Dedifferentiated amniotic fluid mesenchymal stem cell (primary cell): ENCODE results near the gene PTPN21.

Experiments
- DNase-seq: peaks from one replicate; pipeline ENCODE4 v3.0.0-alpha.2; 2016; ENCODE audit errors: extremely low spot score

Gene PTPN21

GRCh38 chr14:88554457-88555286 lies at the start of gene PTPN21:
Gene PTPN21 (minus strand): TSS chr14:88555007. CDS start chr14:88550417, 4,590 bp downstream.
- peak; percentile 56 for DNase-seq

- DNase-seq = no peak
Measured at GRCh38 chr14:88604212-88604611, 49.4 kb upstream of the PTPN21 start.

- DNase-seq = no peak
Measured at GRCh38 chr14:88599761-88600439, 45.1 kb upstream of the PTPN21 start.

GRCh38 chr14:88599326-88599725 lies 44.5 kb upstream of the PTPN21 start:
- no peak for DNase-seq

DNA sequence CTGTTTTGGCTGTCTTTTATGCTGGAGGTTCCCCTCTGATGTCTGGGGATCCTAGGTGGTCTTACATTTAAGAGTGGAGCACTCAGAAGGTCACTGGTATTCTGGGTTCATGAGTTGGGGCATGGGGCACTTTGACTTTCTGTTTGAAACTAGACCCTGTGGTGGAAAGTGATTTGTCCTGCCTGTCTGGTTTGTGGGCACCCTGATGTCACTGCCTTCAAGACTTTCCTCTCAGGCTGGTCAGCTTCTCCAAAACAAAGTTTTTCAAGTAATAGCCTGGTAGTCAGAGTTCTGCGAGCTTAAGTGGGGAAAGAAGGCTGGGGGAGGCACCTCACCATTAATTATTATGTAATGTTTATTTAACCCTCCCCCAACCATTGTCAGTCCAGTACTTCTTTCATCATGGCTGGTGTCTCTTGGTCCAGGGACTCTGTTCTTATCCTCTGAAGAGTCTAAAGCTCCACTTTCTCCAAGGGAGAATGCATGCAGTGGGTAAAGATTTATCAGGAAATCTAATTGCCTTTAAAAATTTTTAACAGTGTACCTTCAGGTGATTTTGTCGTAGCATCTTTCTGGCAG lies 43.4 kb upstream of the PTPN21 start:
- no peak for DNase-seq

GRCh38 chr14:88597601-88598000 lies 42.8 kb upstream of the PTPN21 start:
- no peak for DNase-seq

DNA sequence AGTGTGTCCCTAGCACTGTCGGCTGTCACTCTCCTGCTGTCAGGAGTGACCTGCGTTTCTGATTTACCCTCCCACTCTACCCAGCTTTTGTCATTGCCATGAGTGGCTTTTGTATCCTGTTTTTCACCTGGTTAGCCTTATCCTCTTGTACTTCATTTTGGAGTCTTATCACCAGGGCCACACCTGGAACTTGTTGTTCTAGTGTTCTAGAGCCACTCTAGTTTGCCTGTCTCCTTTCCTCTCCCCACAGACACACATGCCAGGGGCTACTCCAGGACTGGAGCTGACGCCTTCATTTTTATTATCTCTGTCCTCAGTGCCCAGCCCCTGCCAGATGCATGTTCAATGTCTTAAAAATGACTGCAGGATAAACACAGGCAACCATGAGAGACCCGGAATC lies 42.2 kb upstream of the PTPN21 start:
- DNase-seq = no peak

DNA sequence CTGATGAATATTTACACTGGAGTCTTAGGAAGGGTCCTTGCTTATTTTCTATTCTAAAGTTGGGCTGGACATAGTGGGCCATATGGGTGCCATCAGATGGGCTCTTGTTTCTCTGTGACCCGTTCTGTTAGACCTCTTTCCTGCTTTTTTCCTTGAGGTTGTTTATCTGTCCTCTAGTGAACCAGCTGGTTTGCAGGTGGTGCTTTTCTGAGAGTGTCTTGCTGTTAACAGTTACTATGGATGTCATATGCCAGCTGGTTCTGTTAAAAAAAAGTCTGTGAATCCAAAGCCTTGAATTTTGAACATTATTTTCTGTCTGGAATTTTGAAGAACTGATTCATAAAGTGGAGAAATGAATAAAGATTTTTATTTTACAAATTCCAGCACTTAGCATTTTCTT lies 37.2 kb upstream of the PTPN21 start:
- DNase-seq = no peak

- no peak for DNase-seq
Measured at GRCh38 chr14:88590173-88590572, 35.4 kb upstream of the PTPN21 start.

- DNase-seq = no peak
Measured at GRCh38 chr14:88588081-88588480, 33.3 kb upstream of the PTPN21 start.

DNA sequence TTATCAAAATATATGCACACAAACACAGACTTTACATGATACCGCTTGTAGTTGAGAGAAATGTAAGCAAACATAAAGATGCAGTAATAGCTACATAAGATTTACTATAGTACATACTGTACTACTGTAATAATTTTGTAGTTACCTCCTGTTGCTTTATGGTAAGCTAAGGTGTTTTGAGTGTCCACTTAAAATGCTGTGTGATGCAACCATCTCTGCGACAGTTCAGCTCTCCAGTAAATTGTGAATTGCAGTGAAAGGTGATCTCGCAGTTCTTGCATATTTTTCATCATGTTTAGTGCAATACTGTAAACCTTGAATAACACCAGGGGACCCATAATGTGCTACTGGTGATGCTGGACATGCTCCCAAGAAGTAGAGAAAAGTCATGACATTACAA lies 29.6 kb upstream of the PTPN21 start:
- no peak for DNase-seq

DNA sequence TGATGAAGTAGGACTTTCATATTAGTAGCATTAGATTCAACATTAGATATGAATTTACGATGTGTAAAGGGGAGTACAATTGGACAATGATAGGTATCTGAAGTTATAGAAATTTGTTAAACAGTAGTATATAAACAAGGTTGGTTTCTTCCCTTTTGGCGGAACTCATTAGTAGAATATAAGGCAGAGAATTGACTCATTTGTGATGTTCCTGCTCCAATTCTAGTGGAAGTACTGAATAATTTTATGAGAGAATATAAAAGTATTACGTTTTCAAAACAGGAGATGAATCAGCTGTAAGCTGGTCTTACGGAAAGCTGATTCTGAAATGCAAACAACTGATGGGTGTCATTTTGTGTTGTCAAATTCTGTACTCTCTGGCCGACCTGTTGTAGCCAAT lies 21.4 kb upstream of the PTPN21 start:
- DNase-seq = no peak

DNA sequence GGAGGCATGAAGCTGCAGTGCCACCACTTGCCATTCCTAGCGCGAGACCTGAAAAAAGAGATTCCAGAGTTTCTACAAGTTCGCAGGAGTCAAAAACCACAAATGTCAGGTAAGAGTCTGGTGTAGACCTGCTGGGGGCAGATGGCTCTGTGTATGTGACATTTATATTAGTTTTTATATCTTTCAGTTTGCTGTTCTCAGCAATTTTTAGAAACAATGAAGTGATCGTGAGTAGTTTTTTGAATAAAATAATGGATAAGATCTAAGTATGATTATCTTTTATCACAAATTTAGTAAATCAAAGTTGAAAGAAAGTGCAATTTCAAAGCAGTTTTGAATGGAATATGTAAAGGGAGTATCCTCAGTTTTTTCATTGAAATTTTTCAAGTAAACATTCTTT lies 17.3 kb upstream of the PTPN21 start:
- DNase-seq = no peak

- DNase-seq = no peak
Measured at GRCh38 chr14:88568196-88568595, 13.4 kb upstream of the PTPN21 start.

DNA sequence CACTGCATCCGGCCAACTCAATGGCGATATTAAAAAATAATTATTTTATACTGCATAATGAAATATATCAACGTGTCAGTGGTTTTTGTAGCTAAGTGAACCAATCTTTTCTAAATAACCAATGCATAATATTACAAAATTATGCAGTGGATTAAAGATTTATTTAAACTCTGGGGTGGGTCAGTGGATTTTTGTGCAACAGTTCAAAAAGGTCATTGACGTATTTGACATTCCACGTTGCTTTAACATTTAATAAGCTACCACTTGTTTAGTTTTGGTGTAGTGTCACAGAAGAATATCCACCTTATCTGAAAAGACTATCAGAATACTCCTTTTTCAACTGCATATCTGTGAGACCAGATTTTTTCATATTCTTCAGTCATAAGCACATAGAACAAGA lies 10.6 kb upstream of the PTPN21 start:
- DNase-seq = no peak

GRCh38 chr14:88563845-88564244 lies 9.0 kb upstream of the PTPN21 start:
- no peak for DNase-seq

DNA sequence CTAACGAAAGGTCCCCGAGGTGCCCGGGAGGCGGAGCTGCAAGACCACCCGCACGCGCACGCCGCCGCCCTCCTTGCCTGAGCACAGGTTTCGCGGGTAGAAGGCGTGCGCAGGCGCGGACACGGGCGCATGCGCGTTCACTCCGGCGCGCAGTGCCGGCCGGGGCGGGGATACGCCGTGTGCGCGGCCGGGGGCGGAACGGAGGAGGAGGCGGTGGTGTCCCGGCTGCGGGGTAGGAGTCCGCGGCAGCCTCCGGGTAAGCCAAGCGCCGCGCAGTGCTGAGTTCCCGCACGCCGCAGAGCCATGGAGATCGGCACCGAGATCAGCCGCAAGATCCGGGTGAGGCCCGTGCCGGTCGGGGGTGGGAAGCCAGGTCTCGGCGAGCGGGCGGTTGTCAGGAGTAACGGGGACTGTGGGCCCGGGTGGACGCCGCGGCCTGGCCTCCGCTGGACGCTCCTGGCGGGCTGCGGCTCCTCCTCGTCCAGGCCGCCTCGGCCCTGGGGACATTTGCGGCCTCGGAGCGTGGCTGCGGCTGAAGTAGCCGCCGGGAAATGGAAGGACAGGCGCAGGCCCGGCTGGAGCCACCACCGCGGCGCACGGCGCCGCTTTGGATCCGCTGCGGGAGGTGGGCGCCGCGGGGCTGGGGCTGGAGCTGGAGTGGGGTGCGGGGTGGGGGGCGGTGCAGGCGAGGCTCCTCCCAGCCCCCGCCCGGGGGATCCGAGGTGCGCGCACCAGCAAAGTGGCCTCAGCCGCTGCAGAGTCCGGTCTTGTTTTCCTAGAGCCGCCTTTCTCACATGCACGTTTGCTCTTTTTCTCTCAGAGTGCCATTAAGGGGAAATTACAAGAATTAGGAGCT lies 8.3 kb upstream of the PTPN21 start, which contains the start of gene ZC3H14:
Gene ZC3H14, plus strand, starts transcription at position 207 of the 856 bp plus-strand sequence. Its CDS starts 97 bp downstream, at position 304.
- peak; percentile 70 for DNase-seq

GRCh38 chr14:88562532-88562830 lies 7.7 kb upstream of the PTPN21 start:
- no peak for DNase-seq

GRCh38 chr14:88559852-88560251 lies 5.0 kb upstream of the PTPN21 start:
- peak; percentile 57 for DNase-seq

GRCh38 chr14:88556581-88556980 lies 1.8 kb upstream of the PTPN21 start:
- DNase-seq = no peak

GRCh38 chr14:88553886-88554456 lies 836 bp downstream of the PTPN21 start:
- no peak for DNase-seq

DNA sequence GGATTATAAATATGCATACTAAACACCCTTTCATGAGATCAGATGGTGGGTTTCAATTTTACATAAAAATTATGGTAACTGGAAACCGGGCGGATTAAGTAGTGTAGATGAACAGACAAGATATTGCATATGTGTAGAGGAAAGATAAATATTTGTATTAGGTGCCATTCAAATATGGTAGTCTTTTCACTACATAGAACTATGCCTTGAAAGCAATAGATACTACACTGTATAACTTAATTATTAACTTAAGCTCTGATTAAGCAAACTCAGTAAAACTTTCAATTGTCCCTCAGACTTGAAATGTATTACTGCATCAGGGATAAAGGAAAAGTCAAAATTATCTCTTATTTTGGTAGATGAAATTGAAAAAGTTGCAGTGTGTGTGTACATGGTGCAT lies 1.9 kb downstream of the PTPN21 start:
- no peak for DNase-seq
